Muscle of arm (tissue), 14 donors: ENCODE results near the gene SPIN2B. TPM values are rescaled to one million over a fixed set of nuclear protein-coding genes. Genes with fewer than 3 reads are reported as not detected.
"Not testable (repeated sequence)": the region's sequence is repeated elsewhere in the genome, so short reads cannot be mapped to it uniquely, and the experiment has no call there.

ENCODE experiments used
- DNase-seq: peaks from one replicate; pipeline ENCODE4 v3.0.0-alpha.2; 2013
- long read RNA-seq, 11 donors: transcript quantifications; one replicate each; lab custom pipeline, GENCODE V29; 2026
- polyA plus RNA-seq, 12 donors: library from polyadenylated mRNA; unstranded; fragments of 120-200 nt; gene quantifications; one replicate each; pipeline ENCODE4 v1.2.1, GENCODE V29; 2013; ENCODE audit not compliant: insufficient read length in 12 of 12

Gene SPIN2B
- polyA plus RNA-seq, result 10 to 100 TPM in 9 of 12 donors, 1 to 10 TPM in 1, not detected in 2; 9.5 to 18.0 (median 12.6) TPM
- long read RNA-seq, donor 1, partial matches to known transcripts, result 0 of 1 reads
- long read RNA-seq, donor 1, other reads (novel, unspliced or antisense), result 0 of 1 reads
- long read RNA-seq, donor 2, partial matches to known transcripts, result 0 of 4 reads
- long read RNA-seq, donor 2, other reads (novel, unspliced or antisense), result 0 of 4 reads
- long read RNA-seq, donor 3, partial matches to known transcripts, result 0 of 3 reads
- long read RNA-seq, donor 3, other reads (novel, unspliced or antisense), result 0 of 3 reads
- long read RNA-seq, donor 4, result 0 reads
- long read RNA-seq, donor 5, partial matches to known transcripts, result 0 of 5 reads
- long read RNA-seq, donor 5, other reads (novel, unspliced or antisense), result 0 of 5 reads
- long read RNA-seq, donor 6, partial matches to known transcripts, result 0 of 1 reads
- long read RNA-seq, donor 6, other reads (novel, unspliced or antisense), result 0 of 1 reads
- long read RNA-seq, donor 7, partial matches to known transcripts, result 0 of 3 reads
- long read RNA-seq, donor 7, other reads (novel, unspliced or antisense), result 0 of 3 reads
- long read RNA-seq, donor 8, partial matches to known transcripts, result 0 of 1 reads
- long read RNA-seq, donor 8, other reads (novel, unspliced or antisense), result 0 of 1 reads
- long read RNA-seq, donor 9, partial matches to known transcripts, result 0 of 1 reads
- long read RNA-seq, donor 9, other reads (novel, unspliced or antisense), result 0 of 1 reads
- long read RNA-seq, donor 10, partial matches to known transcripts, result 0 of 2 reads
- long read RNA-seq, donor 10, other reads (novel, unspliced or antisense), result 0 of 2 reads
- long read RNA-seq, donor 11, partial matches to known transcripts, result 0 of 3 reads
- long read RNA-seq, donor 11, other reads (novel, unspliced or antisense), result 0 of 3 reads

DNA sequence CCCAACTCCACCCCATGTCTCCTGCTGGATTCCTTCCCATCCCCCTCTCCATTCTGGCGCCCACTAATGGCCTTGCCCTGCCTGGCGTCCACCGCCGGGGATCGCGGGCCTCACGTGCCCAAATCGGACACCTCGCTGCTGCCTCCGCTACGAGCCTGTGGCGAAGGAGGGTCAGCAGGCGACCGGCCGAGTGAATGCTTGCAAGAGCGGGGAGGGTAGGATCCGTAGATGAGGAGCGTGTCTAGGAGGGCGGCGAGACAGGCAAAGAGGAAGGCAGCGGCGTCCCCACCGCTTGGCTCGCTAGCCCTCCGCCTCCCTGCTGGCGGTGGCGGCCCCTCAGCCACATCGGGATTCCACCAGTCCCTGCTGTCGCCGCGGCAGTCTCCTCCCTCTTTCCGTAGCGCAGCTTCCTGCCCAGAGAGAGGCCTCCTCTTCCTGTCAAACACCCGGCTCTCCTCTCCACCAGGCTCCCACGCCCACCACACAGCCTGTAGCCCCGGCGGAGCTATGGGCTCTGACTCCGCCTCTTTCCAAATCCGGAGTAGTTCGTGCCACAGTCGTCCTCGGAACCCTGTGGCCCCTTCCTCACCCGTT is at the start of gene SPIN2B:
TSS of gene SPIN2B (minus strand) at position 387 of the 594 bp plus-strand sequence.
- peak; percentile 81 for DNase-seq

- peak; percentile 19 for DNase-seq
Observed at GRCh38 chrX:57156397-57157049, 35.2 kb upstream of the SPIN2B start.

- no peak for DNase-seq
Observed at GRCh38 chrX:57155171-57155570, 33.8 kb upstream of the SPIN2B start.

GRCh38 chrX:57152222-57152621 is 30.9 kb upstream of the SPIN2B start:
- not testable (repeated sequence) for DNase-seq

GRCh38 chrX:57138674-57139073 is 17.3 kb upstream of the SPIN2B start:
- no peak for DNase-seq

DNA sequence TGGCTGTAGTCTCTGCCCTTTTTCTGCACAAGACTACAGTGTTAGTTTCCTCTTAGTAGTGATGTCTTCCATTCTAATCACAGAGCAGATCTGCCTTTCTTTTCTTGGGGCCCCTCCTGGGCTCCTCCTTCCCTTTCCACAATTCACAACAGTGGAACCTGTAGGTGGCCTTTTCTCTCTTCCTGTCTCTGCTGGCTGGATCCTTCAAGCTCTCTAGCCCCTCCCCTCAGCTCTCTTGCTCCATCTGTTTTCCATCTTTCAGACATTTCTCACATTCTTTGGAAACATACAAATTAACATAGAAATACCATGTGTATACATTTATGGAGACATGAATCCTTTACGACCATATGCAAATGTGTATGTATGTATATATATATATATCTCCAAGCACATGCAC is 16.2 kb upstream of the SPIN2B start:
- DNase-seq, result peak; percentile 46

DNA sequence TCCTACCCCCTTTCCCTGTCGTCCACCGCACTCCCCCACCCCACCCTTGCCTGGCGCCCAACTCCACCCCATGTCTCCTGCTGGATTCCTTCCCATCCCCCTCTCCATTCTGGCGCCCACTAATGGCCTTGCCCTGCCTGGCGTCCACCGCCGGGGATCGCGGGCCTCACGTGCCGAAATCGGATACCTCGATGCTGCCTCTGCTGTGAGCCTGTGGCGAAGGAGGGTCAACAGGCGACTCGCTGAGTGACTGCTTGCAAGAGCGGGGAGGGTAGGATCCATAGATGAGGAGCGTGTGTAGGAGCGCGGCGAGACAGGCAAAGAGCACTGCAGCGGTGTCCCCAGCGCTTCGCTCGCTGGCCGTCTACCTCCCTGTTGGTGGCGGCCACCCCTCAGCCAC is 15.7 kb upstream of the SPIN2B start, which contains the start of gene SPIN2A:
TSS of gene SPIN2A (minus strand) at position 325 of the 400 bp plus-strand sequence. CDS start 800 bp downstream, outside the sequence.
- DNase-seq, result peak; percentile 36

GRCh38 chrX:57136589-57136988 is 15.2 kb upstream of the SPIN2B start:
- not testable (repeated sequence) for DNase-seq

GRCh38 chrX:57135287-57135686 is 13.9 kb upstream of the SPIN2B start:
- DNase-seq, result no peak

DNA sequence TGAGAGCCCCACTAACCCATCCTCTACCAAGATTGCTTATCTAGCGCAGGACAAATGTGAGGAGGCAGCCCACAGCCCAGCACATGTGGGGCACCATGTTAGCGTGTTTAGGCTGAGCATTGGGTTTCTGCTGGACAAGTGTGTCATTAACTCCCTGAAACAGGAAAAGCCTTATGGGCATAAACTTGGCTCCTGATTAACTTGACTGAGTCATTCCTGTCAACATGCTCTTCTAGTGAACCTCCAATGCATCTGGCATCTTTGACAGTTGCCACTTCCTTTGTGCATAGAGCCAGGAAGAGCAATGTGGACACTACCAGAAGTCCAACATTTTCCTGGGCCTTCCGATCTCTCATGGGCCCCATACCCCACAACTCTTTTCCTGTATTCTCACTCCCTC is 13.4 kb upstream of the SPIN2B start:
- DNase-seq, result no peak

GRCh38 chrX:57133706-57134105 is 12.4 kb upstream of the SPIN2B start:
- DNase-seq, result no peak

- not testable (repeated sequence) for DNase-seq
Observed at GRCh38 chrX:57133284-57133683, 11.9 kb upstream of the SPIN2B start.

GRCh38 chrX:57132046-57132445 is 10.7 kb upstream of the SPIN2B start:
- DNase-seq, result no peak

- DNase-seq, result no peak
Observed at GRCh38 chrX:57121816-57122215, 468 bp upstream of the SPIN2B start.

DNA sequence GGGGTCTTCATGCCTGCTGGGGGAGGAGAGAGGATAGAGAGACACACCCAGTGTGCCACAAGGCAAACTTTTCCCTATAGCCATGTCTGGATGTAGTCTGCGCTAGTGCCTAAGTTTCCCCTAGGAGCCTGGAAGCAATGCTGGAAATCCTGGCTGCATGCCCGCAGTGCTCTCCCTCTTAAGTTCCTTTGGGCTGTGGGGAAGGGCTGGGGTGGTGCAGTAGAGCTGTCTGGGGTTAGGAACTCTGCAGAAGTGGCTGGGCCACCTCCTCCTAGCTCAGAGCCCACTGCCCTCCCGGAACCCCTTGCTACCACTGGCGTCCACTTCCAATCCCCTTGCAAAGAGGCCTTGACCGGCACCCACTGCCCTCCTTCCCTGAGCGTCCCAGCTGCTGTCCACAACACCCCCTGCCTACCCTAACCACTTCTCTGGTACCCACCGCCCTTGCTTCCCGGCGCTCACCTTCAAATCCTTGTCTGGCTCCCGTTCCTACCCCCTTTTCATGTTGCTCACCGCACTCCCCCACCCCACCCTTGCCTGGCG is 658 bp downstream of the SPIN2B start:
- peak; percentile 12 for DNase-seq

DNA sequence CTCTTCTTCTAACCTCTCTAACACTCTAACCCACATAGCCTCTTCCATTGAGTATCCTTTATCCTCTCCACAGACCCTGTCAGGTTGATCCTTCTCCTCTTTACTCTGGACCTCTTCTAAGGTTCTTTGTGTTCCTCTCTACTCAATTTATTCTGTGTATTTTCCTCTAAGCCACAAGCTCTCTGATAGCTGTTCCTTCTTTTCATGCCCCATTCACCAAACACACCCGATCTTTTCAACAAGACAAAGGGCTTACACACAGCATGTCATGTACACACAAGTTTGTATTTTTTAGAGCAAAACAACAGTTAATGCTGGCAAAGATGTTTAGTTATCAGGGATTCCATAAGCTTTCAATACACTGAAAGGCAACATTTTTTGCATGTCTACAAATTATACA is 1.9 kb downstream of the SPIN2B start:
- no peak for DNase-seq

GRCh38 chrX:57117566-57117965 is 3.8 kb downstream of the SPIN2B start:
- not testable (repeated sequence) for DNase-seq

DNA sequence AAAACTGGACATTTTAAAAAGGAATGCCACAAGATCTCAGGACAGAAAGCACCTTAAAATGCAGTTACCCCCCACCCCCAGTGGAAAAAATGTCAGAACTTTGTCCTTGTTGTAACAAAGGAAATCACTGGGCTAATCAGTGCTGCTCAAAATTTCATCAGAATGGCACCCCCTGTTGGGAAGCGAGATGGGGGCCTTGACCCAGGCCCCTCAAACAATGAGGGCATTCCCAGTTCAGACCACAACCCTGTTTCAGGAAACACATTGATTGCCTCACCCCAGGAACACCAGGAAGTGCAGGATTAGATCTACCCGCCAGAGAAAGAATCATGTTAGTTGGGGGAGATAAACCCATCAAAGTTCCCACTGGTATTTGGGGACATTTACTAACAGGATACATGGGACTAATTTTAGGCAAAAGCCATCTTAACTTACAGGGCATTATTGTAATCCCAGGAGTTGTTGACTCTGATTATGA is 16.4 kb downstream of the SPIN2B start:
- no peak for DNase-seq

GRCh38 chrX:57104406-57104805 is 16.9 kb downstream of the SPIN2B start:
- DNase-seq, result no peak

GRCh38 chrX:57103489-57103888 is 17.9 kb downstream of the SPIN2B start:
- DNase-seq, result no peak

DNA sequence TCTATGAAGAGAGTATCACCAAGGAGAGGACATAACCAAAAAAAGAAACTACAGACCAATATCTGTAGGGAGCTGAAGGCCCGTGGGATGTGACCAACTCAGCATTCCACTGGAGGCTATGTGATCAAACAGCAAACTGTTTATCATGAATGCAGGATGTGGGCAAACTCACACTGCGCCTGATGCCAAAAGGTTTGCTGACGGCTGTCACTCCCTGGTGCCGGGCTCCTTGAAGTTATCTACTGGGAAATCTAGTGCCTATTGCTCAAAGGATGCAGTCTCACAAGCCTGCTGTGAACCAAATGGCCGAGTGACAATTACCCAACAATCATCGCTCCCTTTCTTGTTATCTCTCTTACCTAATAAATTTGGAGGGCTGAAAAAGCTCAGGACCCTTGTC is 18.4 kb downstream of the SPIN2B start:
- not testable (repeated sequence) for DNase-seq
